IMR-90 (cell line): ENCODE measurements around the gene NEK6.
A peak's percentile ranks its signal among the peaks of the same experiment; 100 is the strongest.

Experiments
- CEBPB ChIP-seq: IDR thresholded peaks from 2 replicates; pipeline ENCODE4 v1.6.1; 2012; ENCODE audit warnings: low read depth, low read length, improper control_type of control experiment
- CTCF ChIP-seq: conservative IDR thresholded peaks from 2 replicates; pipeline ENCODE4 v1.5.1; 2012; ENCODE audit warnings: mild to moderate bottlenecking, low read depth, low read length, improper control_type of control experiment
- FOS ChIP-seq: fragments of 150-350 bp; IDR thresholded peaks from 2 replicates; pipeline ENCODE4 v1.6.1; 2016; ENCODE audit warnings: low read depth, low read length
- NFE2L2 ChIP-seq: fragments of 150-350 bp; IDR thresholded peaks from 2 replicates; pipeline ENCODE4 v1.6.1; 2016; ENCODE audit warnings: low read depth, mild to moderate bottlenecking, low read length

GRCh38 chr9:124291801-124292396 lies 34.1 kb downstream of the NEK6 start:
- TF ChIP-seq CTCF (0 out of 2 replicates have a peak, but pooled peaks have one; percentile 6), NFE2L2 (no peak), CEBPB (peak; percentile 29; the same call in 1 of the 2 replicates), FOS (no peak)
